HG02763 (cell line): ENCODE data around the gene CCR3.

ENCODE experiments used
- ATAC-seq: cut with Tn5 transposase; IDR thresholded peaks from one replicate; pipeline ENCODE4 v1.9.1; 2021; ENCODE audit warnings: mild to moderate bottlenecking, moderate library complexity; ENCODE audit not compliant: unreplicated experiment

Gene CCR3

DNA sequence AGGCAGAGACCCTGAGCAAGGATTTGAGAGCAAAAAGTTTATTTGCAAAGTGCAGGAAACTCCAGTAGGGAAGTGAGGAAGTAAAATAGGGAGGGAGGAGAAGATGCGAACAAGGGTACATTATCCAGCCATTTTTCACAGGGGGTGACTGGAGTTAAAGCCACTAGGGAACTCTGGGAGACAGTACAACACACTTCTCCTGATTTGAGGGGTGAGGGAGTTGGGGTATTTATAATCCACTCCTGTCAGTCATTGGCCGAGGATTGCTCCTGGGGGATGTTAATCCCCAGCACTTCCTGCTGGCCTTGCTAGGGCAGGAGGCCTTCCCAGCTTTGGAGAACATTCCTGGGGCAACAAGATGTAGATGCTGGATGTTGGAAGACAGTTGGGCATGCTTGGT is 28.2 kb downstream of the CCR3 start:
- ATAC-seq: no peak

DNA sequence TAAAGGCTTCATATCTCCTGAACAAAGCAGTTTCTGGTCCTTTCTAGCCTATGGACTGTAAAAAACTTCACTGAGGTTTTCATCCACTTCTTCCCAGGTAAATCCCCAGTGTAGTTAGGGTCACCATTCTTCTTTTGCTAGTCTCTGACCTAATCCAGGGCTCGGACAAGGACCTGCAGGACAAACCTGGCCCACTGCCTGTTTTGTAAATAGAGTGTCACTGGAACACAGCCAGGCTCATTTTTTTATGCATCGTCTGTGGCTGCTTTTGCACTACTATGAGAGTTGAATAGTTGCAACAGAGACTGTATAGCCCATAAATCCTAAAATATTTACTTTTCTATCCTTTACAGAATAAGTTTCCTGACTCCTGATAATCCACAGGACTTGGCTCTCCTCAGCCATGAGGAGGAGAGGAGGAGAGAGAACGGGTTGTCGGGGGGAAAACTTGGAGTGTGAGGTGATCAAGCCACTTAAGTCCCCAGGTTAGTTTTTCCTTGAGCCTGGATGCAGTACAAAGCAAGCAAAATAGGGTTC is 29.0 kb downstream of the CCR3 start:
- no peak for ATAC-seq

DNA sequence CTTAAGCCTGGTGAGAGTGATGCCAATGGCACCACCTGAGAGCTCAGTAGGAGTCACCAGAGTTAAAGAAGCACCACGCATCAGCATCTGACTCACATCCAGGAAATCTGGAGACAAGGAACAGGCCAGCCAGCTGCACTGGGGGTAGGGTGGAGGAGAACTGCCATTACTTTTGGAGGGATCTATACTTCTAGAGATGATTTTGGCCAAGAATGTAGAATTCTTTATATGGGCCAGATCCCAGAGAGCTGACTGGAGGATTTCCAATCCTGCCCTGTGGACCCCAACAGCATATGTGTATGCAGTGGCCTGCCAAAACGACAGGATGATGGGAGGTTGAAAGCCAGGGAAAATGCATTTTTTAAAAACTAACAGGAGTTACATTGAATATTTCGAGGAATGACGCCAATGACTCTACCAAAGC is 29.8 kb downstream of the CCR3 start:
- no peak for ATAC-seq

DNA sequence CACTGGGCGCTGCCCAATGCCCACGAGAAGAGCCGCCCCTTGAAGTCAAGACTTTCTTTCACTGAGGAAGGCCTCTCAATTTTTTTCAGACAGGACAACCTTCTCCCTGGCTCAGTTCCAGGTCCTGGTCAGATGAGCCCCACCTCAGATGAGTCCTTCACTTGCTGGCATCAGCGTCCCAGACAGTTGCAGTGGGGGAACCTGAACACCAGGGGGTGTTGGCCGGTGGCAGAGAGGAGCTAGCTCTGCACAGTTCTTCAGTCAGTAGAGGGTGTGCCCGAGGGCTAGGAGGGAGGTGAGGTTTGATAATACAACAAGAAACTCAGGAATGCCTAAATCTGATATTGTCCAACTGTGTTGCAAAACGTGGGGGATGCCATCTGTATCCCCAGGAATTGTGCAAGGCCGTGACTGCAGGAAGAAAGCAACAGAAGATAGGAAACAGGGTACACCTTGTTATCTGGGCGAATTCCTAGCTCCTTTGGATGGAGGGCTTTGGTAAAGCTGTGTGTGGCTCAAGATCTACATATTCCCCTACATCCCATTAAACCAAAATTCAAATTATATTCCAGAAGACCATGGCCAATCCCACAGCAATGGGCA is 34.3 kb downstream of the CCR3 start:
- ATAC-seq: no peak

DNA sequence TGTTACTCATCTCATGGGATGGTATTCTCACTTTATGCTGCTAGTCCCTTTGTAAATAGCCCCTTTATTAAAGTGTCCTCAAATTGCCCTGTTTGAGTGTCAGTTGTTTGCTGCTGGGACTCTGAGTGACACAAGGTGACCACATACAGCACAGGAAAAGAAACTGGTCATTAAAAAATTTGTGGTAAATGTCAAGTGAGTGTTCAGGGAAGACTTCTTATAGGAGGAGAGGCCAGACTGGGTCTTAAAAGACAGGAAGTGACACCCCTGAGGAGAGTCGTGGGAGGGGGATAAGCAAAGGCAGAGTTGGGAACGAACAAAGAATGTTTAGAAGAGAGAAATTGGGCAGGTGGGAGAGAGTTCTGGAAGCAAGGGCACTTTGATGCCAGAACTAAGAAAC is 35.2 kb downstream of the CCR3 start:
- ATAC-seq: no peak

- no peak for ATAC-seq
Measured at GRCh38 chr3:46278816-46279672, 36.8 kb downstream of the CCR3 start.

GRCh38 chr3:46280105-46280797 is 38.0 kb downstream of the CCR3 start:
- ATAC-seq: no peak

DNA sequence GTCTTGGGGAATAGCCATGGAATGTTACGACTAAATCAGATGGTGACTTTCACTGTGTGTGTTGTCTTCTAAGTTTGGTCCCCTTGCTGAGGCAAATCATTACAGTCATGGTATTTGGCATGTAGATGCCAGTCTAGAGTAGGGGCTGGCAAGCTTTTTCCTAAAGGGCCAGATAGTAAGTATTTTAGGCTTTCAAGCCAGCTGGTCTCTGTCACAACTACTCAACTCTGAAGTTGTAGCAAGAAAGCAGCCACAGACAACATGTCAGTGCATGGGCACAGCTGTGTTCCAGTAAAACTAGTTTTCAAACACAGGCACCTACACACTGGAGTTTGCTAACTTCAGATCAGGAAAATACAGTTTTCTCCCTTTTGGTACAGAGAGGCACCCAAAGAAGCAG is 39.3 kb downstream of the CCR3 start:
- ATAC-seq: no peak

- no peak for ATAC-seq
Measured at GRCh38 chr3:46282041-46282440, 39.8 kb downstream of the CCR3 start.

DNA sequence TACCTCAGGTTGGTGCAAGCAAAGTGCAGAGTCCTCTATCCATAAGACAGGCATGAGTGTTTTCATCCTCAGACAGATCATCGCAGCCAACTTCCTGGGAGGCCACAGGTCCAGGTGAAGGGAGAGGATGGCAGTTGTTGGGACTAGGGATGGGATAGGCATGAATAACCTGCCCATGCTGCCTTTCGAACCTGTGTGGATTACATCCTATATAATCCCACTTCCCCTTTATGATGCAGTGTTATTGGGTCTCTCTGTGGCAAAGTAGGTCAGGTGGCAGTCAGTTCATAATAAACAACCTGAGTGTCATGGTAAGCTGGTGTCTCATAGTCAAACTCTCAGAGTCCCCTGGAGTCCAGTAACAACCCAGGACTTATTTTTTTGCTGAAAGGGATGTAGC is 40.4 kb downstream of the CCR3 start:
- no peak for ATAC-seq

DNA sequence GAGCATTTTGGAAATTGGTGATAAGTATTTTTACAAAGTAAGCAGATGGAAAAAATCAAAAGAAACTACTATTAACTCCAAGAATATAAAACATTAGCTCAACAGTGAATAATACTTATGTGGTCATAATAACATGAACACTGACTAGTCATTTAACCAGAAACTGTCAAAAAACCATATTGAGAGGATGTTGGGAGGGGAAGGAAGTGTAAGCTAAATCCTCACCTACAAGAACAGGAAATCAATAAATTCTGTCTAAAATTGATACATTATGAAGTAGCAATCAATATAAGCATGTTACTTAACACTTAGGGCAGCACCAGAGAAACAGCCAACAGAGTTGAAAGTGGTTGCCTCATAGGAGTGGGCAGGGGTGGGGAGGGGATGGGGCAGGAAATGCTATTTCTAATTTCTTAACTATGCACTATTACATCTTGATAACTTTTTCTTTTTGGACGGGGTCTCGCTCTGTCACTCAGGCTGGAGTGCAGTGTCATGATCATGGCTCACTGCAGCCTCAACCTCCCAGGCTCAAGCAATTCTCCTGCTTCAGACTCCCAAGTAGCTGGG is 41.7 kb downstream of the CCR3 start:
- no peak for ATAC-seq

DNA sequence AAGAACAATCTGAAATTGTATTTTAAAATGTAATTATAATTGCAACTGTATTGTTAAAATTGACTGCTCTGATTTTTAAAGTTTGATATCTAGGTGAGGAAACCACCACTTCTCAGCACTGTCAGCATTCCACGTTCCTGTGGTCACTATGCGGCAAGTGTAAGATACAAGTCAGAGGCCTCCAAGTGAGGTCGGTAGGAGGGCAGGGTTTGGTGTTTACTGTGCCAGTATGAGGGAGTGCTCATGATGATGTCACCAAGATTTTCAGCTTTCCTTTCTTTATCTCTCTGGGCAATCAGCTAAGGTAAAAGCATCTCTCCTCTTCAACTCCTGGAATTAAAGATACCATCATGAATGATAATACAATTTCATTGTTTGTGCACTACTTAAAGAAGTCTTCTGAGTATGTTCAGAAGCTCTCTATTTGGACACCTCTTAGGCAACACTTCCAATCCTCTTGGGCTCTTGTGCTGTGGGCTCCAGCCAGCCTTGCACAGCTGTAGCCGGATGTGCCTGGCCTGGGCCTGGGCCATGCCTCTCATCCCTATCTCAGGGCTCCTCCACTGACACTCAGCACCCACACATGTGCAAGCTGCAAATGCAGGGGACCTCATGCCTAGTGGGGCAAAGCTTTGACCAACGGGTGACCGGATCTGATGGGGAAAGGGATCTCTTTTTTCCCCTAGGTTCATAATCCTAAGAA is 42.9 kb downstream of the CCR3 start:
- ATAC-seq: no peak

GRCh38 chr3:46285931-46286619 is 43.8 kb downstream of the CCR3 start:
- no peak for ATAC-seq

GRCh38 chr3:46286947-46287565 is 44.8 kb downstream of the CCR3 start:
- no peak for ATAC-seq

DNA sequence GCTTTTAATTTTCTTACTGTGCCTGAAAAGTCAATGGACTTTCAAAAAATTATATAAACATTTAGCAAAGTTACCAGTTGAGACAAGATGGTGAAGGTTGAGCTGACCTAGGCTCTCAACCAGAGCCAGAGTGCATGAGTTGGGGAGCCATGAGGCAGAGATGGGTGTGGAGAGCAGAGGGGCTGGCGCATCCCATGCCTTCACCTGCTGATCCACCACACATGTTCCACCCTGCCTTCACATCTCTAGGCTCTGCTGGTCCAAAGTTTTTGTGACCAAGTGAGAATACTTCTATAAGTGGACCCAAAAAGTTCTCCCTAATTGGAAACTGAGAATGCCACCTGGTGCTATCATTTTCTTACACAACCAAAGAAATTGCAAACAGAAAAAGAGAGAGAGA is 47.3 kb downstream of the CCR3 start:
- no peak for ATAC-seq

GRCh38 chr3:46289966-46290365 is 47.7 kb downstream of the CCR3 start:
- ATAC-seq: no peak

- ATAC-seq: no peak
Measured at GRCh38 chr3:46291046-46291445, 48.8 kb downstream of the CCR3 start.

GRCh38 chr3:46293035-46293724 is 50.9 kb downstream of the CCR3 start:
- no peak for ATAC-seq
